ENCODE data around the gene ISG20L2.

- TF ChIP-seq, protein P1, sequence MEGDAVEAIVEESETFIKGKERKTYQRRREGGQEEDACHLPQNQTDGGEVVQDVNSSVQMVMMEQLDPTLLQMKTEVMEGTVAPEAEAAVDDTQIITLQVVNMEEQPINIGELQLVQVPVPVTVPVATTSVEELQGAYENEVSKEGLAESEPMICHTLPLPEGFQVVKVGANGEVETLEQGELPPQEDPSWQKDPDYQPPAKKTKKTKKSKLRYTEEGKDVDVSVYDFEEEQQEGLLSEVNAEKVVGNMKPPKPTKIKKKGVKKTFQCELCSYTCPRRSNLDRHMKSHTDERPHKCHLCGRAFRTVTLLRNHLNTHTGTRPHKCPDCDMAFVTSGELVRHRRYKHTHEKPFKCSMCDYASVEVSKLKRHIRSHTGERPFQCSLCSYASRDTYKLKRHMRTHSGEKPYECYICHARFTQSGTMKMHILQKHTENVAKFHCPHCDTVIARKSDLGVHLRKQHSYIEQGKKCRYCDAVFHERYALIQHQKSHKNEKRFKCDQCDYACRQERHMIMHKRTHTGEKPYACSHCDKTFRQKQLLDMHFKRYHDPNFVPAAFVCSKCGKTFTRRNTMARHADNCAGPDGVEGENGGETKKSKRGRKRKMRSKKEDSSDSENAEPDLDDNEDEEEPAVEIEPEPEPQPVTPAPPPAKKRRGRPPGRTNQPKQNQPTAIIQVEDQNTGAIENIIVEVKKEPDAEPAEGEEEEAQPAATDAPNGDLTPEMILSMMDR (IDR thresholded peaks at IDR 0.05): no peak
- TF ChIP-seq POLR2A (IDR thresholded peaks at IDR 0.05): no peak
- peak; percentile 55 to 92 (median 76) for TF ChIP-seq POLR2AphosphoS5 (IDR thresholded peaks at IDR 0.05)
- peak in 1 of 4 donors; percentile 44 for TF ChIP-seq EP300 (IDR thresholded peaks at IDR 0.05)
Measured at GRCh38 chr1:156740741-156741480, 12.3 kb upstream of the ISG20L2 start, which contains the start of gene MRPL24.
